Measurements from ENCODE around the gene EXD3.

Gene EXD3

DNA sequence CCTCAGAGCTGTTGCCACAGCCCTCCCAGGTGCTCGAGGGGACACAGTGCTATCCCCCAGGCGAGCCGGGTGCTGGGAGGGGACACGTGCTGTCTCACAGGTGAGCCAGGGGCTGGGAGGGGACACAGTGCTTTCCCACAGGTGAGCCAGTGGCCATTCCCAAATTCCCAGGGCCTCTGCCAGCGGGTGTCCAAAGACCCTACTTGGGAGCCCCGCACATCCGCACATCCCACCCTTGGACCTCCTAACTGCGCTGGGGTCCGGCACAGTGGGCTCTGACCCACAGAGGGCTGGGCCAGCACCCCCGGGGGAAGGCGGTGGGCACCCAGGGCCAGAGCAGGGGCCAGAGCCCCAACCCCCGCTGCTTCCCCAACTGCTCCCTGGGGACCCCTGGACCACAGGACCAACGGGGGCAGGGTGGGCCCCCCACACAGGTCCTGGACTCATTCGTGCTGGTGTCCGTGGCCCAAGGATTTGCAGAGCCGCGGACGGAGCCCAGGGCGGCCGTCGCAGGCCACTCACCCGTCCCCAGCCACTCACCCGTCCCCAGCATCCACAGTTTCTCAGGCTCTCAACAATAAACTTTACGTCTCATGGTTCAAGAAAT is 17.9 kb downstream of the EXD3 start:
- no peak overlapping the region for H3K4me3 ChIP-seq (IDR thresholded peaks at IDR 0.05; ENCODE audit: insufficient read depth, low read depth, low read length)
- H3K4me2 ChIP-seq, result no peak overlapping the region
- H4K20me1 ChIP-seq (ENCODE audit: insufficient read depth), result no peaks in the 10 kb centered on the region
- H2AFZ ChIP-seq (ENCODE audit: low read depth), result no peak overlapping the region
- no peak overlapping the region for H3K27ac ChIP-seq
- no peaks in the 10 kb centered on the region for H3K79me2 ChIP-seq (ENCODE audit: insufficient read depth, low read depth)
- H3K36me3 ChIP-seq (ENCODE audit: insufficient read depth), result no peaks in the 10 kb centered on the region
- peaks cover 3% of the 10 kb centered on the region for H3K4me1 ChIP-seq (ENCODE audit: low read depth, poor library complexity, severe bottlenecking)
- TF ChIP-seq, protein P1, sequence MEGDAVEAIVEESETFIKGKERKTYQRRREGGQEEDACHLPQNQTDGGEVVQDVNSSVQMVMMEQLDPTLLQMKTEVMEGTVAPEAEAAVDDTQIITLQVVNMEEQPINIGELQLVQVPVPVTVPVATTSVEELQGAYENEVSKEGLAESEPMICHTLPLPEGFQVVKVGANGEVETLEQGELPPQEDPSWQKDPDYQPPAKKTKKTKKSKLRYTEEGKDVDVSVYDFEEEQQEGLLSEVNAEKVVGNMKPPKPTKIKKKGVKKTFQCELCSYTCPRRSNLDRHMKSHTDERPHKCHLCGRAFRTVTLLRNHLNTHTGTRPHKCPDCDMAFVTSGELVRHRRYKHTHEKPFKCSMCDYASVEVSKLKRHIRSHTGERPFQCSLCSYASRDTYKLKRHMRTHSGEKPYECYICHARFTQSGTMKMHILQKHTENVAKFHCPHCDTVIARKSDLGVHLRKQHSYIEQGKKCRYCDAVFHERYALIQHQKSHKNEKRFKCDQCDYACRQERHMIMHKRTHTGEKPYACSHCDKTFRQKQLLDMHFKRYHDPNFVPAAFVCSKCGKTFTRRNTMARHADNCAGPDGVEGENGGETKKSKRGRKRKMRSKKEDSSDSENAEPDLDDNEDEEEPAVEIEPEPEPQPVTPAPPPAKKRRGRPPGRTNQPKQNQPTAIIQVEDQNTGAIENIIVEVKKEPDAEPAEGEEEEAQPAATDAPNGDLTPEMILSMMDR (conservative IDR thresholded peaks at IDR 0.05; ENCODE audit: low read depth, low read length), result no peak
- no peaks in the 10 kb centered on the region for H3K27me3 ChIP-seq (ENCODE audit: insufficient read depth, low read depth)
- H3K9ac ChIP-seq, result no peak overlapping the region

DNA sequence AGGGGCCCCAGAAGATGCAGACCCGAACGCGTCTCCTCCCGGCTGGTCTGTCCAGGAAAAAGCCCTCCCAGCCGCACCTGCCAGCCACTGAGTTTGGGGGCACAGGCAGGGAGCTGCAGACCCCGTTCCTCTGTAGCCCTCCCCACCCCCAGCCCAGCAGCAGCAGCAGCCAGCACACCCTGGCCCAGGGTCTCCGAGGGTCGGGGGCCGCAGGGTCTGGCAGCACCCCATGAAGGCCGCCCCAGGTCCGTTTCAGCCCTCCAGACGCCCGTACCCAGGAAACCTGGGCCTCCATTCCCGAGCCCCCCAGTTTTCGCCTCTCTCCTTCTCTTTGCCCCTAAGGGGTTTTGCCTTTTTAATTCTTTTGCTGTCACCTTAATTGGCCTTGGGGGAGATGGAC is 19.7 kb downstream of the EXD3 start:
- no peaks in the 10 kb centered on the region for H3K27me3 ChIP-seq (ENCODE audit: insufficient read depth, low read depth)
- no peaks in the 10 kb centered on the region for H3K4me1 ChIP-seq (ENCODE audit: low read depth, poor library complexity, severe bottlenecking)
- no peaks in the 10 kb centered on the region for H4K20me1 ChIP-seq (ENCODE audit: insufficient read depth)
- H3K4me3 ChIP-seq (IDR thresholded peaks at IDR 0.05; ENCODE audit: insufficient read depth, low read depth, low read length), result no peak overlapping the region
- no peak overlapping the region for H3K4me2 ChIP-seq
- TF ChIP-seq, protein P1 (conservative IDR thresholded peaks at IDR 0.05; ENCODE audit: low read depth, low read length), result no peak
- no peak overlapping the region for H2AFZ ChIP-seq (ENCODE audit: low read depth)
- H3K27ac ChIP-seq, result no peak overlapping the region
- no peaks in the 10 kb centered on the region for H3K36me3 ChIP-seq (ENCODE audit: insufficient read depth)
- no peak overlapping the region for H3K9ac ChIP-seq
- H3K79me2 ChIP-seq (ENCODE audit: insufficient read depth, low read depth), result no peaks in the 10 kb centered on the region

DNA sequence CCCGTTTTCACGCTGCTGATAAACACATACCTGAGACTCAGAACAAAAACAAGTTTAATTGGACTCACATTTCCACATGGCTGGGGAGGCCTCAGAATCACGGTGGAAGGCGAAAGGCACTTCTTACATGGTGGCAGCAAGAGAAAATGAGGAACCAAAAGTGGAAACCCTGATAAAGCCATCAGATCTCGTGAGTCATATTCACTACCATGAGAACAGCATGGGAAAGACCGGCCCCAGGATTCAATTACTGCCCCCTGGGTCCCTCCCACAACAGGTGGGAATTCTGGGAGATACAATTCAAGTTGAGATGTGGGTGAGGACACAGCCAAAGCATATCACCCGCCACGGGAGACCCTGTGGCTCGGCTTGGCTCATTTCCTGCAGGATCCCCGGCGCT is 20.2 kb downstream of the EXD3 start:
- TF ChIP-seq, protein P1 (conservative IDR thresholded peaks at IDR 0.05; ENCODE audit: low read depth, low read length), result no peak
- H3K36me3 ChIP-seq (ENCODE audit: insufficient read depth), result no peaks in the 10 kb centered on the region
- no peak overlapping the region for H2AFZ ChIP-seq (ENCODE audit: low read depth)
- no peaks in the 10 kb centered on the region for H4K20me1 ChIP-seq (ENCODE audit: insufficient read depth)
- no peak overlapping the region for H3K9ac ChIP-seq
- H3K27ac ChIP-seq, result no peak overlapping the region
- no peaks in the 10 kb centered on the region for H3K4me1 ChIP-seq (ENCODE audit: low read depth, poor library complexity, severe bottlenecking)
- H3K79me2 ChIP-seq (ENCODE audit: insufficient read depth, low read depth), result no peaks in the 10 kb centered on the region
- H3K4me3 ChIP-seq (IDR thresholded peaks at IDR 0.05; ENCODE audit: insufficient read depth, low read depth, low read length), result no peak overlapping the region
- H3K4me2 ChIP-seq, result no peak overlapping the region
- no peaks in the 10 kb centered on the region for H3K27me3 ChIP-seq (ENCODE audit: insufficient read depth, low read depth)

DNA sequence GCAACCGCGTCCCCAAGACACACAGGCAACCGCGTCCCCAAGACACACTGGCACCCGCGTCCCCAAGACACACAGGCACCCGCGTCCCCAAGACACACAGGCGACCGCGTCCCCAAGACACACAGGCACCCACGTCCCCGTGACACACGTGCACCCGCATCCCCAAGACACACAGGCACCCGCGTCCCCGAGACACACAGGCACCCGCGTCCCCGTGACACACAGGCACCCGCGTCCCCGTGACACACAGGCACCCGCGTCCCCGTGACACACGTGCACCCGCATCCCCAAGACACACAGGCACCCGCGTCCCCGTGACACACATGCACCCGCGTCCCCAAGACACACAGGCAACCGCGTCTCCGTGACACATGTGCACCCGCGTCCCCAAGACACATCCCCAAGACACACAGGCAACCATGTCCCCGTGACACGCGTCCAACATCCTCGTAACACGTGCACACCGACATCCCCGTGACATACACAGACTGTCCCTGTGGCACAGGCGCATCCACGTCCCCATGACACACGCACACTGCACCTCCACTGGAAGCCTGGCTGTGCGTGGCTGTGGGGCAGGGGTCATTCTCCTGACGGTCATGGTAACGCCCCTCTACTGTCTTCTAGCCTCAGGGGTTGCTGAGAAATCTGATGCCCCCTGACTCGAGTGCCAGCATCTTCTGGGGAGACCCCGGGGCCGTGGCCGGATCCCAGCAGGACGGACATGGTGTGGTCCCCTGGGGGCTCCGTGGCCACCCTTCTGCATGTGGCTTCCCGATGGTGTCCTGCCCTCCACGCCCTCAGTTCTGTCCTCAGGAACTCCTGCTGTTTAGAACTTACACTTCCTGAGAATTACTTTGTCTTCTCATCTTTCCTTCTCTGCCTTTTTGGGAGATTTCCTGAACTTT is 24.1 kb downstream of the EXD3 start:
- TF ChIP-seq, protein P1 (conservative IDR thresholded peaks at IDR 0.05; ENCODE audit: low read depth, low read length), result no peak
- Histone ChIP-seq H3K4me3 (IDR thresholded peaks at IDR 0.05; ENCODE audit: insufficient read depth, low read depth, low read length) (no peak overlapping the region), H3K4me1 (ENCODE audit: low read depth, poor library complexity, severe bottlenecking) (no peaks in the 10 kb centered on the region), H3K36me3 (ENCODE audit: insufficient read depth) (no peaks in the 10 kb centered on the region), H3K27ac (no peak overlapping the region), H3K9ac (no peak overlapping the region), H4K20me1 (ENCODE audit: insufficient read depth) (no peaks in the 10 kb centered on the region), H2AFZ (ENCODE audit: low read depth) (no peak overlapping the region), H3K79me2 (ENCODE audit: insufficient read depth, low read depth) (no peaks in the 10 kb centered on the region), H3K4me2 (no peak overlapping the region), H3K27me3 (ENCODE audit: insufficient read depth, low read depth) (no peaks in the 10 kb centered on the region)
